GM18511 (cell line): Measurements from ENCODE around the gene MGAT3.
"Not testable (repeated sequence)": the region's sequence is repeated elsewhere in the genome, so short reads cannot be mapped to it uniquely, and the experiment has no call there.

ENCODE experiments used
- ATAC-seq: cut with Tn5 transposase; IDR thresholded peaks from one replicate; pipeline ENCODE4 v1.9.1; 2021; ENCODE audit warnings: mild to moderate bottlenecking, moderate library complexity; ENCODE audit not compliant: unreplicated experiment

MGAT3 gene, protein sequence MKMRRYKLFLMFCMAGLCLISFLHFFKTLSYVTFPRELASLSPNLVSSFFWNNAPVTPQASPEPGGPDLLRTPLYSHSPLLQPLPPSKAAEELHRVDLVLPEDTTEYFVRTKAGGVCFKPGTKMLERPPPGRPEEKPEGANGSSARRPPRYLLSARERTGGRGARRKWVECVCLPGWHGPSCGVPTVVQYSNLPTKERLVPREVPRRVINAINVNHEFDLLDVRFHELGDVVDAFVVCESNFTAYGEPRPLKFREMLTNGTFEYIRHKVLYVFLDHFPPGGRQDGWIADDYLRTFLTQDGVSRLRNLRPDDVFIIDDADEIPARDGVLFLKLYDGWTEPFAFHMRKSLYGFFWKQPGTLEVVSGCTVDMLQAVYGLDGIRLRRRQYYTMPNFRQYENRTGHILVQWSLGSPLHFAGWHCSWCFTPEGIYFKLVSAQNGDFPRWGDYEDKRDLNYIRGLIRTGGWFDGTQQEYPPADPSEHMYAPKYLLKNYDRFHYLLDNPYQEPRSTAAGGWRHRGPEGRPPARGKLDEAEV

GRCh38 chr22:39456522-39457197, at the start of gene MGAT3:
TSS of gene MGAT3 (plus strand) at chr22:39457012. CDS start at chr22:39487348, 30,336 bp downstream.
- no peak for ATAC-seq

- no peak for ATAC-seq
Observed at GRCh38 chr22:39408173-39408572, 48.6 kb upstream of the MGAT3 start.

- ATAC-seq = no peak
Observed at GRCh38 chr22:39408807-39409206, 48.0 kb upstream of the MGAT3 start.

GRCh38 chr22:39409516-39410029, 47.2 kb upstream of the MGAT3 start:
- no peak for ATAC-seq

DNA sequence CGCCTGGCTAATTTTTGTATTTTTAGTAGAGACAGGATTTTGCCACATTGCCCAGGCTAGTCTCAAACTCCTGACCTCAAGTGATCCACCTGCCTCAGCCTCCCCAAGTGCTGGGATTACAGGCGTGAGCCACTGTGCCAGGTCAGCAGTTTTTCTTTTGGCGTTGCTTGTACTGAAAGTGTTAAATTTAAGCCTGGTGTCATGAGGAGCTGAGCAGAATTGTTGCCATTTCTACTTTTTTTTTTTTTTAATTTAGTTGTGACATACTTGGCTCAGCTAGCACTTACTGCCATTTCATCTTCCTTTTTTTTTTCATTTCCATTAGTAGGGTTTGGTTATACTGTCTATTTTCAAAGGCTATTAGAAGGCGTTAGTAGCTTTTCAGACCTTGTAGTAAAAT, 46.5 kb upstream of the MGAT3 start:
- ATAC-seq = no peak

- not testable (repeated sequence) for ATAC-seq
Observed at GRCh38 chr22:39411828-39412365, 44.9 kb upstream of the MGAT3 start.

DNA sequence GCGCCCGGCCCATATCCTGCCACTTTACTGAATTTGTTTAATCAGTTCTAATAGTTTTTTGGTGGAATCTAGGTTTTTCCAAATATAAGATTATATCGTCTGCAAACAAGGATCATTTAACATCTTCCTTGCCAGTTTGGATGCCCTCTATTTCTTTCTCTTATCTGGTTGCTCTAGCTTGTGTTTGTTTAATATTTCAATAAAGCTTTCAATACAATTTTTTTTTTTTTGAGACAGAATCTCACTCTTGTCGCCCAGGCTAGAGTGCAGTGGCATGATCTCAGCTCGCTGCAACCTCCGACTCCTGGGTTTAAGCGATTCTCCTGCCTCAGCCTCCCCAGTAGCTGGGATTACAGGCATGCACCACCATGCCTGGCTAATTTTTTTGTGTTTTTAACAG, 43.6 kb upstream of the MGAT3 start:
- ATAC-seq = not testable (repeated sequence)

DNA sequence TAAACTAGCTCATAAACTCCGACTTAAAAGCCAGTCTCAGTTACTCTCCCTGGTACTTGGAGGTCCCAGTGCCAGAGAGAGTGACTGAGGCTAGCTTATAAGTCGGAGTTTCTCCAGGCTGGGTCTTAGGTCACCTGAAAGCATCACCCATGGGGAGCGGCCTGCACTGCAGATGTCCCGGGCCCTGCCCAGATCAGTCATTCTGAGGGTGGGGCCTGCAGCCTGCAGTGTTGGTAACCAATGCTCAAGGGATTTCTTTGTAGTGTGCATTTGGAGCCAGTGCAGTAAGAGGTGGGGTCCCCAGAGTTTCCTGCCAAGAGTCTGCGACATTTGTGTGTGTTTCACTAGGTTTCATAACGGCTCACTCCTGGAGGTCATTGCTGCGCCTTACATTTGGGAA, 42.4 kb upstream of the MGAT3 start:
- no peak for ATAC-seq

- no peak for ATAC-seq
Observed at GRCh38 chr22:39414886-39415285, 41.9 kb upstream of the MGAT3 start.

- ATAC-seq = no peak
Observed at GRCh38 chr22:39415506-39415905, 41.3 kb upstream of the MGAT3 start.

GRCh38 chr22:39416319-39416718, 40.5 kb upstream of the MGAT3 start:
- no peak for ATAC-seq

GRCh38 chr22:39417641-39418040, 39.2 kb upstream of the MGAT3 start:
- ATAC-seq = no peak

- ATAC-seq = no peak
Observed at GRCh38 chr22:39418696-39419095, 38.1 kb upstream of the MGAT3 start.

- ATAC-seq = no peak
Observed at GRCh38 chr22:39419096-39419495, 37.7 kb upstream of the MGAT3 start.

- ATAC-seq = no peak
Observed at GRCh38 chr22:39419911-39420310, 36.9 kb upstream of the MGAT3 start.

- no peak for ATAC-seq
Observed at GRCh38 chr22:39421691-39422090, 35.1 kb upstream of the MGAT3 start.

GRCh38 chr22:39422101-39422500, 34.7 kb upstream of the MGAT3 start:
- no peak for ATAC-seq

DNA sequence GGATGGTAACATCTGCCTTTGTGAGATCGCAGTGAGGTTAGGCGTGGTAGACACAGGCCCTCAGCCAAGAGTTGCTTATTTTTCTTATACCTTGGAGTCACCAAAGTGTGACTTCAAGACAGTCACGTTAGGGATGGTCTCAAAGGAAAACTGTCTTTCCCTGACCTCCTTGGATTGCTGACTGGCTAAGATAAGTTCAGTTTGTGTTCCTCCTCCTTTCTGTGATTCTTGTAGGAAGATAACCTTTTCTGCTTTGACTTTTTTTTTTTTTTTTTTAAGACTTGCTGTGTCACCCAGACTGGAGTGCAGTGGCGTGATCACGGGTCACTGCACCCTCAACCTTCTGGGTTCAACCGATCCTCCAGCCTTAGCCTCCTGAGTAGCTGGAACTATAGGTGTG, 34.1 kb upstream of the MGAT3 start:
- ATAC-seq = no peak

- no peak for ATAC-seq
Observed at GRCh38 chr22:39423976-39424375, 32.8 kb upstream of the MGAT3 start.

DNA sequence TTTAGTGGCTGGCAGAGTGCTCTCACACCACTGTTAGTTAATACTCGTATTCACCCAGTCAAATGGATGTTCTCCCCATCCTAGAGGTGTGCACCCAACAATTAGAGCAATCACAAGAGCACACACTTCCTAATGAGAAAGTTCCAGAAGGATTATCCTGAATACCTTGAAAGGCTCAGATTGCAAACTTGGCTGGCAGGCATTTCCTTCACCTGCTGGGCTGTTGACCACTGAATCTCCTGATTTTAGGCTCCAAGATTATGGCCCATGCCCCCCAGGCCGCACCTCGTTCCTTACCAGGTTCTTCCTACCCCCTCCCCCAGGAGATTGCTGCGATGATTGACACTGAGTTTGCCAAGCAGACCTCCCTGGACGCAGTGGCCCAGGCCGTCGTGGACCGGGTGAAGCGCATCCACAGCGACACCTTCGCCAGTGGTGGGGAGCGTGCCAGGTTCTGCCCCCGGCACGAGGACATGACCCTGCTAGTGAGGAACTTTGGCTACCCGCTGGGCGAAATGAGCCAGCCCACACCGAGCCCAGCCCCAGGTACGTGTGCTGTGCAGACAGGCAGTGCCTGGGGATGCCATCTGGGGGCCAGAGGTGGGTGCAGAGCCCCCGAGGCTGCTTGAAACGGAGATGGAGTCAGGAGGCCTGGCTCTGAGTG, 30.3 kb upstream of the MGAT3 start:
- ATAC-seq = no peak
